Stimulated activated CD8-positive, alpha-beta memory T cell treated with anti-CD3 and anti-CD28 coated beads, Interleukin-12 subunit alpha, Interleukin-12 subunit beta, amount 100 ng/mL, for 24 hours (primary cell): Measurements from ENCODE around the gene KRTAP10-3.

ENCODE experiments used
- DNase-seq: peaks from one replicate; pipeline ENCODE4 v3.0.0-alpha.2; 2020; ENCODE audit errors: extremely low read depth

The KRTAP10-3 gene

GRCh38 chr21:44530221-44530902 is 28.2 kb downstream of the KRTAP10-3 start:
- no peak for DNase-seq

- no peak for DNase-seq
Measured at GRCh38 chr21:44529503-44530125, 29.0 kb downstream of the KRTAP10-3 start.

- no peak for DNase-seq
Measured at GRCh38 chr21:44529011-44529421, 29.6 kb downstream of the KRTAP10-3 start.

- no peak for DNase-seq
Measured at GRCh38 chr21:44528634-44528995, 30.0 kb downstream of the KRTAP10-3 start.

GRCh38 chr21:44527983-44528633 is 30.5 kb downstream of the KRTAP10-3 start:
- no peak for DNase-seq

- DNase-seq = no peak
Measured at GRCh38 chr21:44527156-44527982, 31.2 kb downstream of the KRTAP10-3 start.

GRCh38 chr21:44526096-44526997 is 32.2 kb downstream of the KRTAP10-3 start:
- no peak for DNase-seq

GRCh38 chr21:44525391-44526095 is 33.1 kb downstream of the KRTAP10-3 start:
- no peak for DNase-seq

- DNase-seq = no peak
Measured at GRCh38 chr21:44524414-44525371, 33.9 kb downstream of the KRTAP10-3 start.

- no peak for DNase-seq
Measured at GRCh38 chr21:44523567-44524413, 34.8 kb downstream of the KRTAP10-3 start.

GRCh38 chr21:44522753-44523204 is 35.8 kb downstream of the KRTAP10-3 start:
- DNase-seq = no peak

- DNase-seq = no peak
Measured at GRCh38 chr21:44521928-44522752, 36.5 kb downstream of the KRTAP10-3 start.

GRCh38 chr21:44521301-44521927 is 37.2 kb downstream of the KRTAP10-3 start:
- no peak for DNase-seq

GRCh38 chr21:44520326-44521300 is 38.0 kb downstream of the KRTAP10-3 start:
- no peak for DNase-seq
